Ascending aorta (tissue), 2 donors: ENCODE data around the gene PRDM4. TPM values are rescaled to one million over a fixed set of nuclear protein-coding genes. Genes with fewer than 3 reads are reported as not detected.
"Not testable (repeated sequence)": the region's sequence is repeated elsewhere in the genome, so short reads cannot be mapped to it uniquely, and the experiment has no call there.

Experiments used
- DNase-seq, 2 donors: peaks; one replicate each; pipeline ENCODE4 v3.0.0-alpha.2; 2019; ENCODE audit warnings: low spot score in 2 of 2
- H3K27ac ChIP-seq, 2 donors: fragments of 200-600 bp; sonication (generic); one replicate each; pipeline ENCODE4 v1.5.1; 2016 to 2017; ENCODE audit warnings: mild to moderate bottlenecking in 1 of 2
- H3K27me3 ChIP-seq: fragments of 200-600 bp; sonication (generic); one replicate; pipeline ENCODE4 v1.5.1; 2017
- H3K36me3 ChIP-seq, 2 donors: fragments of 200-600 bp; sonication (generic); one replicate each; pipeline ENCODE4 v1.5.1; 2016
- H3K4me1 ChIP-seq, 2 donors: fragments of 200-600 bp; sonication (generic); one replicate each; pipeline ENCODE4 v1.5.1; 2016 to 2017; ENCODE audit warnings: mild to moderate bottlenecking in 1 of 2
- H3K4me3 ChIP-seq, 2 donors: fragments of 200-600 bp; sonication (generic); one replicate each; pipeline ENCODE4 v1.5.1; 2016 to 2017; ENCODE audit warnings: mild to moderate bottlenecking in 1 of 2
- H3K9me3 ChIP-seq, 2 donors: fragments of 200-600 bp; sonication (generic); one replicate each; pipeline ENCODE4 v1.5.1; 2016
- CTCF ChIP-seq, 3 experiments: fragments of 200-600 bp in 2 of 3; fragments of 450-650 bp in 1 of 3; sonication (generic) in 2 of 3; IDR thresholded peaks; one replicate each; pipeline ENCODE4 v1.5.1; 2016 to 2019; ENCODE audit warnings: antibody characterized with exemption in 3 of 3, mild to moderate bottlenecking in 1 of 3, moderate library complexity in 1 of 3
- intact Hi-C: fragments of 100-400 bp; cut with DNase I; formaldehyde crosslinking; loops from one replicate; pipeline ENCODE4 v1.15.1; 2023
- total RNA-seq: library from RNA; depleted of rRNA; stranded (reverse); fragments of >200 nt; gene quantifications from one replicate; pipeline ENCODE4 v1.1.0, GENCODE V29; 2016

The PRDM4 gene
- total RNA-seq, 1 donor from 2014 or later, result 7.3 TPM

DNA sequence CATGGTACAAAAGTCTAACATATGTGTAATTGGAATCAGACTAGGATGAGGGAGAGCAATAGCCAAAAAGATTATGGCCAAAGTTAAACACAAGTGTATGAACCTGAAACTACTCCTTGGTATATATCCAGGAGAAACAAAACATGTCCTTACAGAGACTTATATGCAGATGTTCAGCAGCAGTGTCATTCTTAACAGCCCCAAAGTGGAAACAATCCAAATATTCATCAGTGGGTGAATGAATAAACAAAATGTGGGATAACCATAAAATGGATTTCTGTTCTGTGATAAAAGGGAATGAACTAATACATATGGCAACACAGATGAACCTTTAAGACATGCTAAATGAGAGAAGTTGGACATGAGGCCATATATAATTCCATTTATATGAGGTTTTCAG, 45.2 kb downstream of the PRDM4 start:
- peaks cover 36 to 42% of the 10 kb centered on the region in 2 donors for H3K36me3 ChIP-seq
- no peaks in the 10 kb centered on the region for H3K4me1 ChIP-seq
- no peaks in the 10 kb centered on the region for H3K9me3 ChIP-seq
- H3K4me3 ChIP-seq, result no peak overlapping the region
- DNase-seq, result no peak
- intact Hi-C loops, result no loop called here
- H3K27me3 ChIP-seq, result no peaks in the 10 kb centered on the region
- no peak overlapping the region for H3K27ac ChIP-seq
- no peak for TF ChIP-seq CTCF (IDR thresholded peaks at IDR 0.05)

- DNase-seq, intact Hi-C loops, H3K27ac ChIP-seq, H3K4me3 ChIP-seq, H3K9me3 ChIP-seq, H3K4me1 ChIP-seq, H3K27me3 ChIP-seq: not testable (repeated sequence)
- peaks cover 44 to 89% of the 10 kb centered on the region in 2 donors for H3K36me3 ChIP-seq
These were observed 55.4 kb downstream of the PRDM4 start for GRCh38 chr12:107705522-107705921.

GRCh38 chr12:107704041-107704440, 56.9 kb downstream of the PRDM4 start:
- H3K27ac ChIP-seq, result peak overlapping the region in 1 of 2 donors; percentile 1
- H3K9me3 ChIP-seq, result no peaks in the 10 kb centered on the region
- no peak for DNase-seq
- intact Hi-C loops, result no loop called here
- peaks cover 0 to 5% of the 10 kb centered on the region in 2 donors for H3K4me1 ChIP-seq
- no peak overlapping the region for H3K4me3 ChIP-seq
- TF ChIP-seq CTCF (IDR thresholded peaks at IDR 0.05), result no peak
- peaks cover 46 to 89% of the 10 kb centered on the region in 2 donors for H3K36me3 ChIP-seq
- H3K27me3 ChIP-seq, result no peaks in the 10 kb centered on the region

- Histone ChIP-seq H3K4me1 (peaks cover 0 to 5% of the 10 kb centered on the region in 2 donors), H3K9me3 (no peaks in the 10 kb centered on the region), H3K4me3 (no peak overlapping the region), H3K36me3 (peaks cover 56 to 93% of the 10 kb centered on the region in 2 donors), H3K27me3 (no peaks in the 10 kb centered on the region), H3K27ac (peak overlapping the region; percentile 67 to 69)
- intact Hi-C loops, result no loop called here
- DNase-seq, result no peak
- no peak for TF ChIP-seq CTCF (IDR thresholded peaks at IDR 0.05)
These were observed 58.8 kb downstream of the PRDM4 start for GRCh38 chr12:107702106-107702505.

DNA sequence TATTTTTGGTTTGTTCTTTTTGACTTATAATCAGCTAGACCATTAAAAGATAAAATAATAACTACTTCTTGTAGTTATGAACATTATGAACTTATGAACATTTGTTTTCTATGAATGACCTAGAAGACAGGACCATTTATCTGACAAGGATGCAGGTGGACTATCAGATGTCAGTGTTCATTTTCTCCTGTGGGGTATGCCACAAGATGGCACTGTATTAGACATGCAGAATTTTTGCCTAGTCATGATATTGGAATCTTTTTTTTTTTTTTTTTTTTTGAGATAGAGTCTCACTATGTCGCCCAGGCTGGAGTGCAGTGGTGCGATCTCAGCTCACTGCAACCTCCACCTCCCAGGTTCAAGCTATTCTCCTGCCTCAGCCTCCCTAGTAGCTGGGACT, 65.2 kb downstream of the PRDM4 start:
- intact Hi-C loops, H3K4me3 ChIP-seq: not testable (repeated sequence)
- peaks cover 77 to 91% of the 10 kb centered on the region in 2 donors for H3K36me3 ChIP-seq

DNA sequence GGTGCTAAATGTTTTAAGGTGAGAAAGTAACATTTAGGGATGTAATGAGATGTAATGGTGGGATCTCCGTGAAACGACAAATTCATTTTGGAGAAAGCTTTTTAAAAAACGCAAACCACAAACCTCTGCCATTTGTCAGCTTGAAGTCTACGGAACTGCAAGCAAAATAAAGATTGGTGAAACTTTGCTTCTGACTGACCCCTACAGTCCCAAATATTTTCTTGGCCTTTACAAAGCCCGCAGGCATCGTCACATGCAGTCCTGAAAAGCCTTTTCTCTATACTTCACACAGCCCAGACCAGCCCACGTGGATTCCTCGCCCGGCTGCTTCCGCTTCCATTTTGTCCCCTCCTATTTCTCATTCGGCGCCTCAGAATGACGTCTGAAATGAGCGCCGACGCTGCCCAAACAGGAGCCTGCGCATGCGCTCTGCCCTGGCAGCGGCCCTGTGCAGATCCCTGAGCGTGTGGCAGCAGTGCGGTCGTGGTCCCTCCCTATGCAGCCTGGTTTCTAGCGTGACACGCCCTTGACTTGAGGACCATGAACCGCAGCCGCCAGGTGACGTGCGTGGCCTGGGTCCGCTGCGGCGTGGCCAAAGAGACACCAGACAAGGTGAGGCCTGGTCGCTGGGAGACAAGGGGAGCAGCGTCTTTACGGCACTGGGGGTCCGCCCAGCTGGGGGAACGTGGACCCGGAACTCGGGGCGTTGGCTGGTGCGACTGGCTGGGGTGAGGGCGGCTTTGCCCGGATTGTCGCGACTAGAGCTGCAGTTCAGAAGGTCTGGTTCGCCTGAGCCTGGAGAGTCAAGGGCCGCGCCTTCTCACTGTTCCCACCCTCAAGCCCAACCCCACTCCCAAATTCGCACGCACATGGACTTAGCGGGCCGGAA, 75.3 kb downstream of the PRDM4 start, which contains the start of gene PWP1:
TSS of gene PWP1 (plus strand) at position 440 of the 889 bp plus-strand sequence. CDS start at position 541, 101 bp downstream.
- peak within 1 kb of the TSS; percentile 66 to 72 for H3K27ac ChIP-seq
- intact Hi-C loops, result loop anchor here (1.0 to 10.0 kb wide), 3 partner anchors 76 to 1409 kb away; partner anchors contain the start of genes ALKBH2, FICD, PRDM4 and UNG

More for the DNA sequence above, 65.2 kb downstream of the PRDM4 start:
- H3K27me3 ChIP-seq, H3K27ac ChIP-seq, H3K9me3 ChIP-seq, H3K4me1 ChIP-seq, DNase-seq: not testable (repeated sequence)

More for the DNA sequence above, 75.3 kb downstream of the PRDM4 start, which contains the start of gene PWP1:
- peak within 1 kb of the TSS; percentile 95 for H3K4me3 ChIP-seq
- peak; percentile 75 to 97 for DNase-seq
- no peaks in the 10 kb centered on the region for H3K9me3 ChIP-seq
- peaks cover 9 to 24% of the 10 kb centered on the region in 2 donors for H3K36me3 ChIP-seq
- H3K27me3 ChIP-seq, result no peaks in the 10 kb centered on the region
- no peak for TF ChIP-seq CTCF (IDR thresholded peaks at IDR 0.05)
- H3K4me1 ChIP-seq, result peaks cover 0 to 10% of the 10 kb centered on the region in 2 donors
